Esophagus muscularis mucosa (tissue), 4 donors: Measurements from ENCODE around the gene ALDH3B1. TPM values are rescaled to one million over a fixed set of nuclear protein-coding genes. Genes with fewer than 3 reads are reported as not detected.

ENCODE experiments used
- DNase-seq: peaks from one replicate; pipeline ENCODE4 v3.0.0-alpha.2; 2017; ENCODE audit errors: extremely low spot score
- H3K27ac ChIP-seq, 4 donors: fragments of 200-600 bp; sonication (generic); replicated peaks in 1 of 4; 1 replicate in 3 of 4; 2 replicates in 1 of 4; pipeline ENCODE4 v1.5.1; 2016 to 2019; ENCODE audit warnings: mild to moderate bottlenecking in 1 of 4
- H3K27me3 ChIP-seq, 4 donors: fragments of 200-600 bp; sonication (generic); one replicate each; pipeline versions ENCODE4 v1.5.1 to v1.6.0; 2016 to 2019
- H3K36me3 ChIP-seq, 4 donors: fragments of 200-600 bp; sonication (generic); one replicate each; pipeline ENCODE4 v1.5.1; 2016 to 2019
- H3K4me1 ChIP-seq, 4 donors: fragments of 200-600 bp; sonication (generic); one replicate each; pipeline ENCODE4 v1.5.1; 2016 to 2019
- H3K4me3 ChIP-seq, 4 donors: fragments of 200-600 bp; sonication (generic); 1 replicate in 2 of 4; 2 replicates in 2 of 4; pipeline ENCODE4 v1.5.1; 2016 to 2019; ENCODE audit warnings: mild to moderate bottlenecking in 4 of 4, moderate library complexity in 1 of 4
- H3K9me3 ChIP-seq, 4 donors: fragments of 200-600 bp; sonication (generic); 1 replicate in 3 of 4; 2 replicates in 1 of 4; pipeline ENCODE4 v1.5.1; 2016 to 2019
- CTCF ChIP-seq, 3 experiments: fragments of 200-600 bp in 2 of 3; fragments of 450-650 bp in 1 of 3; sonication (generic) in 2 of 3; IDR thresholded peaks; one replicate each; pipeline ENCODE4 v1.5.1; 2017 to 2019; ENCODE audit warnings: antibody characterized with exemption in 3 of 3, mild to moderate bottlenecking in 2 of 3, moderate library complexity in 1 of 3
- EP300 ChIP-seq: sonication (generic); formaldehyde crosslinking; IDR thresholded peaks from one replicate; pipeline ENCODE4 v1.6.1; 2017; ENCODE audit warnings: antibody characterized with exemption
- POLR2A ChIP-seq: fragments of 450-650 bp; IDR thresholded peaks from one replicate; pipeline ENCODE4 v1.6.1; 2017; ENCODE audit warnings: antibody characterized with exemption, moderate library complexity, mild to moderate bottlenecking, low read depth
- POLR2AphosphoS5 ChIP-seq, 2 donors: sonication (generic); formaldehyde crosslinking; IDR thresholded peaks; one replicate each; pipeline ENCODE4 v1.6.1; 2017; ENCODE audit warnings: antibody characterized with exemption in 2 of 2
- WGBS: methylation state at CpG from one replicate; pipeline ENCODE4 v1.1.5; 2018; 5-methylcytosine and 5-hydroxymethylcytosine counted together
- intact Hi-C: fragments of 100-400 bp; cut with DNase I; formaldehyde crosslinking; loops from one replicate; pipeline ENCODE4 v1.15.1; 2023
- total RNA-seq, 4 donors: library from RNA; depleted of rRNA; stranded (reverse); fragments of >200 nt; gene quantifications; one replicate each; pipeline versions ENCODE4 v1.1.0 to v1.2.1, GENCODE V29; 2016

Gene ALDH3B1
- total RNA-seq, 4 donors from 2014 or later, result 10.6 to 17.2 (median 12.6) TPM

DNA sequence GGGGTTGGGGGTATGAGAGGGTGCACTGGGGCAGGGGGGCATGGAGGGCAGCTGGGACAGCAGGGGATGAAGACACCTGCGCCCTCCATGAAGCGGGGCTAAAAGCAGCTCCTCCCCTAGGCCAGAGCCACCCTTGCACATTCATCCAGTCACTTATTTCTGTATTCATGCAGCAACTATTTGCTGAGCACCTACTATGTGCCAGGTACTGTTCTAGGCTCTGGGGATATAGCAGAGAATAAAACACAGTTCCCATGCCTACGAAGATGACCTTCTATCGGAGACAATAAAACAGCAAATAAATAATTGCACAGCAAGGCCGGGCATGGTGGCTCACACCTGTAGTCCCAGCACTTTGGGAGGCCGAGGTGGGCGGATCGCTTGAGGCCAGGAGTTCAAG is 5.3 kb downstream of the ALDH3B1 start:
- H3K9me3 ChIP-seq, result no peaks in the 10 kb centered on the region
- TF ChIP-seq EP300, result no peak
- TF ChIP-seq CTCF (IDR thresholded peaks at IDR 0.05), result no peak
- no peak for TF ChIP-seq POLR2A
- no peak for TF ChIP-seq POLR2AphosphoS5 (IDR thresholded peaks at IDR 0.05)
- intact Hi-C loops, result no loop called here
- no peaks in the 10 kb centered on the region for H3K27me3 ChIP-seq
- DNase-seq, result no peak
- WGBS, result 96% methylated on average over 8 of the region's 8 CpGs
- H3K4me3 ChIP-seq, result no peak overlapping the region
- H3K27ac ChIP-seq, result no peak overlapping the region
- no peaks in the 10 kb centered on the region for H3K36me3 ChIP-seq
- peaks cover 11 to 57% (median 50%) of the 10 kb centered on the region in 4 donors for H3K4me1 ChIP-seq

GRCh38 chr11:68016161-68016903 is 6.2 kb downstream of the ALDH3B1 start:
- H3K27me3 ChIP-seq, result no peaks in the 10 kb centered on the region
- TF ChIP-seq CTCF (IDR thresholded peaks at IDR 0.05), result no peak
- no peak for TF ChIP-seq EP300
- TF ChIP-seq POLR2A, result no peak
- TF ChIP-seq POLR2AphosphoS5 (IDR thresholded peaks at IDR 0.05), result no peak
- H3K27ac ChIP-seq, result no peak overlapping the region
- no peak for DNase-seq
- 66% methylated on average over 11 of the region's 13 CpGs for WGBS
- intact Hi-C loops, result no loop called here
- H3K4me3 ChIP-seq, result no peak overlapping the region
- H3K9me3 ChIP-seq, result no peaks in the 10 kb centered on the region
- peaks cover 3 to 48% (median 42%) of the 10 kb centered on the region in 4 donors for H3K4me1 ChIP-seq
- no peaks in the 10 kb centered on the region for H3K36me3 ChIP-seq

DNA sequence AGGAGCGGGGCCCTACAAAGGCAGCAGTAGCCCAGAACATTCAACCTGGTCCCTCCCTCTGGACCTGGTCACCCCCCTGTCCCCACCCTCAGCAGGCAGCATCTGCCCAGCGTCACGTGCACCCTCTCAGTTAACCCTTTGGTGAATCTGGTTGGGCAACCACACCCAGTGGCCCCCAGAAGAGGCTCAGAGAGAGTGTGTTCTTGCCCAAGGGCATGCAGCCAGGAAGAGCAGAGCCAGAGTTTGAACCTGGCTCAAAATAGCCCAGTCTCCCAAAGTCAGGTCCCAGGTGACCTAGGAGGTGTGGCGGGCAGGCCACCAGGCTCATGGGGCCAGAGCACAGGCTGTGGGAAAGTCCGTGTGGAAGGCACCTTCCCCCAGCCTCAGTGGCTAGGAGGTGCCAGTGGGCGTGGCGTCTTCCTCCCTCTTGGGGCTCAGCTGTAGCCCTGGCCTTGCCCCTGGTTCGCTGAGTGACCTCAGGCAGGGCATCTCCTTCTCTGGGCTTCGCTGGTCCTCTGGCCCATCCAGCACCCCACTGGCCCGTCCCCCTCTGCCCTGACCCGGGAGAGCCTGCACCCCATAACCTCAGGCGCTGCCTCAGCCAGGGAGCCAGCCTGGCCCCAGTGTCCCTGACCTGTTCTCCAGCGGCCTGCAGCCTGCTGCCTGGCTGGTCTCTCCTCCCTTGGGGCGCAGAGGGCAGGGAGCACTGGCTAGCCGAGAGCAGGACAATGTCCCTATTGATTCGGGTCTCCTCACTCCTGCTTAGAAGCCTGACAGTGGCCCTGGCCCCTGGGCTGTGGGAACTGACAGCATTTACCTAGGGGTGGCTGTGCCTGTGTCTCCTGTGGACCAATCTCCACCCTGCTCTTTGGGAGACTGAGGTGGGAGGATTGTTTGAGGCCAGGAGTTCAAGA is 7.0 kb downstream of the ALDH3B1 start:
- Histone ChIP-seq H3K36me3 (peaks cover 0 to 7% (median 3%) of the 10 kb centered on the region in 4 donors), H3K4me1 (peaks cover 3 to 40% (median 33%) of the 10 kb centered on the region in 4 donors), H3K27me3 (no peaks in the 10 kb centered on the region), H3K4me3 (no peak overlapping the region), H3K27ac (peak overlapping the region in 1 of 4 donors; percentile 10), H3K9me3 (no peaks in the 10 kb centered on the region)
- WGBS, result 60% methylated on average over 10 of the region's 16 CpGs
- TF ChIP-seq POLR2A, result no peak
- TF ChIP-seq CTCF (IDR thresholded peaks at IDR 0.05), result no peak
- no peak for TF ChIP-seq POLR2AphosphoS5 (IDR thresholded peaks at IDR 0.05)
- TF ChIP-seq EP300, result no peak
- intact Hi-C loops, result no loop called here
- no peak for DNase-seq

DNA sequence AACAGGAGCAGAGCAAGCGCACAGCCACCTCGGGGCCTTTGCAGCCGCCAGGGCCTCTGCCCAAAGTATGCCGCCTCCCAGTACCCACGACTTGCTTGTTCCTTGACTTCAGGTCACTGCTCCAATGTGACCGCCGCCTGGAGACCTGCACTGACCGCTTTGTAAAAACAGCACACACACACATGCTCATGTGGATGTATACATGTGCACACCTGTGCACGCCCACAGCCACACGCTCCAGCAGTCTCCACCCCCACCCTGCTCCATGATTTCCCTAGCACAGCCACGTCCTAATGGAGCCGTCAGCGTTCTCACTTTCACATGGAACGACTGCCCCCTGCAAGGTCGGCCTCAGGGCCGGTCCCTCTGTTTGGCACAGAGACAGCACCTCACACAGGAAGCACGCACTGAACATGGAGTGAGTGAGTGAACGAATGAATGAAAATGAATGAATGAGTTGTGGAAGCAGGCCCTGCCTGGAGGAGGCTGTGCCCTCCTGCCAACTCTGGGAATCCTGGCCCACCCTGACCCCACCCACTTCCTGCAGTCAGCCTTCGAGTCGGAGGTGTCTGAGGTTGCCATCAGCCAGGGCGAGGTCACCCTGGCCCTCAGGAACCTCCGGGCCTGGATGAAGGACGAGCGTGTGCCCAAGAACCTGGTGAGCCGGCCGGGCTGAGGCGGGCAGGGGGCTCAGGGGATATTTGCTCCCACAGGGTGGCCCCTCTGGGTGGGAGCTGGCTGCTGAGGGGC is 8.0 kb downstream of the ALDH3B1 start:
- H3K27me3 ChIP-seq, result no peaks in the 10 kb centered on the region
- H3K27ac ChIP-seq, result no peak overlapping the region
- no peaks in the 10 kb centered on the region for H3K9me3 ChIP-seq
- 79% methylated on average over 24 of the region's 27 CpGs for WGBS
- intact Hi-C loops, result no loop called here
- no peak for TF ChIP-seq EP300
- no peak for TF ChIP-seq POLR2AphosphoS5 (IDR thresholded peaks at IDR 0.05)
- TF ChIP-seq CTCF (IDR thresholded peaks at IDR 0.05), result no peak
- TF ChIP-seq POLR2A, result no peak
- peaks cover 3 to 30% (median 24%) of the 10 kb centered on the region in 4 donors for H3K4me1 ChIP-seq
- peaks cover 0 to 14% (median 5%) of the 10 kb centered on the region in 4 donors for H3K36me3 ChIP-seq
- no peak for DNase-seq
- no peak overlapping the region for H3K4me3 ChIP-seq
